ENCODE data around the gene WWC1.

The WWC1 gene

DNA sequence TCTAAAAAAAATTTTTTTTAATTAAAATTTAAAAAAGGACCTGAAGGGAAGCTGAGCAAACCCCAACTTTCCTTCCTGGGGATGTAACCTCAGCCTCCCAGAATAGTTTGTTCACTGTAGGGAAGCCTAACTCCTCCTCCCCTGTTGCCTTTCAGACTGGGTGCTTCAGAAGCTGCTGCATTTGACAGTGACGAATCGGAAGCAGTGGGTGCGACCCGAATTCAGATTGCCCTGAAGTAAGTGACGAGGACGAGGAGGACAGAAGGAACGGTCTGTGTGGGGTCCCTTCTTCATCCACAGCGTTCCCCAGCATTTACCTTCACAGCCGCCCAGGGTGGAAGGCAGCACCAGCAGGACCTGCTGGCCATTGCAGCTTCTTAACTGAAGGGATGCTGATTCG is 137.1 kb downstream of the WWC1 start:
- no peaks in the 10 kb centered on the region for H4K20me1 ChIP-seq (ENCODE audit: insufficient read depth, low read length)
- no peaks in the 10 kb centered on the region for H3K36me3 ChIP-seq (replicated peaks; ENCODE audit: insufficient read depth, low read length)
- H3K27ac ChIP-seq (ENCODE audit: low read length): no peak overlapping the region
- TF ChIP-seq EZH2phosphoT487 (IDR thresholded peaks at IDR 0.05; ENCODE audit: low read length) (no peak), EZH2 (optimal IDR thresholded peaks at IDR 0.05; ENCODE audit: low read depth, low read length) (no peak)
- TF ChIP-seq, protein P1, sequence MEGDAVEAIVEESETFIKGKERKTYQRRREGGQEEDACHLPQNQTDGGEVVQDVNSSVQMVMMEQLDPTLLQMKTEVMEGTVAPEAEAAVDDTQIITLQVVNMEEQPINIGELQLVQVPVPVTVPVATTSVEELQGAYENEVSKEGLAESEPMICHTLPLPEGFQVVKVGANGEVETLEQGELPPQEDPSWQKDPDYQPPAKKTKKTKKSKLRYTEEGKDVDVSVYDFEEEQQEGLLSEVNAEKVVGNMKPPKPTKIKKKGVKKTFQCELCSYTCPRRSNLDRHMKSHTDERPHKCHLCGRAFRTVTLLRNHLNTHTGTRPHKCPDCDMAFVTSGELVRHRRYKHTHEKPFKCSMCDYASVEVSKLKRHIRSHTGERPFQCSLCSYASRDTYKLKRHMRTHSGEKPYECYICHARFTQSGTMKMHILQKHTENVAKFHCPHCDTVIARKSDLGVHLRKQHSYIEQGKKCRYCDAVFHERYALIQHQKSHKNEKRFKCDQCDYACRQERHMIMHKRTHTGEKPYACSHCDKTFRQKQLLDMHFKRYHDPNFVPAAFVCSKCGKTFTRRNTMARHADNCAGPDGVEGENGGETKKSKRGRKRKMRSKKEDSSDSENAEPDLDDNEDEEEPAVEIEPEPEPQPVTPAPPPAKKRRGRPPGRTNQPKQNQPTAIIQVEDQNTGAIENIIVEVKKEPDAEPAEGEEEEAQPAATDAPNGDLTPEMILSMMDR (IDR thresholded peaks at IDR 0.05; ENCODE audit: low read length): no peak
- H3F3A ChIP-seq (ENCODE audit: insufficient read depth, low read length): no peaks in the 10 kb centered on the region
- no peak overlapping the region for H3K4me2 ChIP-seq (ENCODE audit: low read depth, low read length)
- H3K4me3 ChIP-seq (ENCODE audit: low read length): no peak overlapping the region
- DNase-seq: no peak
- no peaks in the 10 kb centered on the region for H3K9me3 ChIP-seq (replicated peaks; ENCODE audit: insufficient read depth, low read length)
- H2AFZ ChIP-seq (ENCODE audit: low read length): no peak overlapping the region
- no peak overlapping the region for H3K9ac ChIP-seq (ENCODE audit: low read length)
- H3K79me2 ChIP-seq (ENCODE audit: low read length): no peaks in the 10 kb centered on the region
- no peaks in the 10 kb centered on the region for H3K4me1 ChIP-seq (ENCODE audit: low read length)
- no peaks in the 10 kb centered on the region for H3K27me3 ChIP-seq (replicated peaks; ENCODE audit: insufficient read depth, low read length)
- H3K9me2 ChIP-seq (replicated peaks; ENCODE audit: insufficient read depth, low read length): no peaks in the 10 kb centered on the region

DNA sequence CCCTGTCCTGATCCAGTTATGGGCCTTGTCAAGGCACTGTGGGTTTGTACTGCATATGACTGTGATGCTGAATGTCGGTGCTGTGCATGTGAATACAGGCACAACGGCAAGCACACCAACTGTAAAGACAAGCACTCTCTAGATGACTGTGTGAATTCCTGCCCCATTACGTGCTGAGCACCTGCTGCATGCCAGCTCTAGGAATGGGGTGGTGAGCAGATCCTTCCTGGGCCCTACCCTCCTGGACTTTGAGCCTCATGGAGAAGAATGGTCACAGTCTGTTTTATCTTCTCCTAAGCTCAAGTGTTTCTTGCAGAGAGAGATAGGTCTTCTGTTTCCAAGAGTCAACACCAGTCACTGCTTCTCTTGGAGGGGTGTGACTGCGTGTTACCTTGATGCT is 138.9 kb downstream of the WWC1 start:
- DNase-seq: no peak
- Histone ChIP-seq H3K79me2 (ENCODE audit: low read length) (no peaks in the 10 kb centered on the region), H3K9ac (ENCODE audit: low read length) (no peak overlapping the region), H4K20me1 (ENCODE audit: insufficient read depth, low read length) (no peaks in the 10 kb centered on the region), H3K4me2 (ENCODE audit: low read depth, low read length) (no peak overlapping the region), H3K9me3 (replicated peaks; ENCODE audit: insufficient read depth, low read length) (no peaks in the 10 kb centered on the region), H3K27me3 (replicated peaks; ENCODE audit: insufficient read depth, low read length) (no peaks in the 10 kb centered on the region), H3K27ac (ENCODE audit: low read length) (no peak overlapping the region), H3K4me1 (ENCODE audit: low read length) (no peaks in the 10 kb centered on the region), H2AFZ (ENCODE audit: low read length) (no peak overlapping the region), H3K4me3 (ENCODE audit: low read length) (no peak overlapping the region), H3K36me3 (replicated peaks; ENCODE audit: insufficient read depth, low read length) (no peaks in the 10 kb centered on the region), H3F3A (ENCODE audit: insufficient read depth, low read length) (no peaks in the 10 kb centered on the region), H3K9me2 (replicated peaks; ENCODE audit: insufficient read depth, low read length) (no peaks in the 10 kb centered on the region)
- TF ChIP-seq EZH2phosphoT487 (IDR thresholded peaks at IDR 0.05; ENCODE audit: low read length) (no peak), EZH2 (optimal IDR thresholded peaks at IDR 0.05; ENCODE audit: low read depth, low read length) (no peak)
- TF ChIP-seq, protein P1 (IDR thresholded peaks at IDR 0.05; ENCODE audit: low read length): no peak

DNA sequence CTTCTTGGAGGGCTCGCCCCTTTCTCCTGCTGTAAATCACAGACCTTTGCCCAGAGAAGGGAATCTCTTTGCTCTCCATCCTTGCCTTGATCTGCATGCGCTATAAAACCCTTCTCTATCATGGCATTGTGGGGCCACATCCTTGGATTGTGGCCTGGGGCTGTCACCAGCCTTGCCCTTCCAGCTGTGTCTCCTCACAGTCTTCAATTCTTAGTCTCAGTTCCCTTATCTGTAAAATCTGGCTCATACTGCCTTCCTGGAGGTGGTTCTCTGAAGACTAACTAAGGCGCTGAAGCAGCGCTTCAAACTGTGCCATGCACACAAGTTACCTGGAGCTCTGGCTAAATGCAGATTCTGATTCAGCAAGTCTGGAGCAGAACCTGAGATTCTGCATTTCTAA is 141.5 kb downstream of the WWC1 start:
- H3K4me3 ChIP-seq (ENCODE audit: low read length): no peak overlapping the region
- H3K4me1 ChIP-seq (ENCODE audit: low read length): no peaks in the 10 kb centered on the region
- DNase-seq: no peak
- no peaks in the 10 kb centered on the region for H4K20me1 ChIP-seq (ENCODE audit: insufficient read depth, low read length)
- H3K9me2 ChIP-seq (replicated peaks; ENCODE audit: insufficient read depth, low read length): no peaks in the 10 kb centered on the region
- no peaks in the 10 kb centered on the region for H3K9me3 ChIP-seq (replicated peaks; ENCODE audit: insufficient read depth, low read length)
- no peak for TF ChIP-seq EZH2phosphoT487 (IDR thresholded peaks at IDR 0.05; ENCODE audit: low read length)
- TF ChIP-seq, protein P1 (IDR thresholded peaks at IDR 0.05; ENCODE audit: low read length): no peak
- TF ChIP-seq EZH2 (optimal IDR thresholded peaks at IDR 0.05; ENCODE audit: low read depth, low read length): no peak
- H2AFZ ChIP-seq (ENCODE audit: low read length): no peak overlapping the region
- H3K4me2 ChIP-seq (ENCODE audit: low read depth, low read length): no peak overlapping the region
- H3K27ac ChIP-seq (ENCODE audit: low read length): no peak overlapping the region
- no peak overlapping the region for H3K9ac ChIP-seq (ENCODE audit: low read length)
- H3K27me3 ChIP-seq (replicated peaks; ENCODE audit: insufficient read depth, low read length): no peaks in the 10 kb centered on the region
- no peaks in the 10 kb centered on the region for H3K79me2 ChIP-seq (ENCODE audit: low read length)
- no peaks in the 10 kb centered on the region for H3K36me3 ChIP-seq (replicated peaks; ENCODE audit: insufficient read depth, low read length)
- no peaks in the 10 kb centered on the region for H3F3A ChIP-seq (ENCODE audit: insufficient read depth, low read length)
